Retinal pigment epithelial cell (primary cell): Measurements from ENCODE around the gene HMGB4.

ENCODE experiments used
- DNase-seq: peaks from one replicate; pipeline ENCODE4 v3.0.0-alpha.2; 2010; ENCODE audit warnings: low read depth
- H3K4me3 ChIP-seq: 2 replicates; pipeline ENCODE4 v1.5.1; 2011; ENCODE audit warnings: mild to moderate bottlenecking, low read length, control low read depth, moderate library complexity
- CTCF ChIP-seq: conservative IDR thresholded peaks from 2 replicates; pipeline ENCODE4 v1.5.1; 2011; ENCODE audit warnings: low read depth, low read length, control low read depth, inconsistent platforms

Gene HMGB4

GRCh38 chr1:33863779-33864178 is at the start of gene HMGB4:
TSS of gene HMGB4 (plus strand) at chr1:33864079. CDS start at chr1:33864192, 113 bp downstream.
- no peak for DNase-seq
- no peak within 1 kb of the TSS for H3K4me3 ChIP-seq
- TF ChIP-seq CTCF, result no peak

- TF ChIP-seq CTCF, result no peak
- no peak overlapping the region for H3K4me3 ChIP-seq
- DNase-seq, result no peak
Measured at GRCh38 chr1:33814166-33814565, 49.7 kb upstream of the HMGB4 start.

- no peak overlapping the region for H3K4me3 ChIP-seq
- TF ChIP-seq CTCF, result no peak
- no peak for DNase-seq
Measured at GRCh38 chr1:33815061-33815460, 48.8 kb upstream of the HMGB4 start.

- no peak overlapping the region for H3K4me3 ChIP-seq
- DNase-seq, result no peak
- TF ChIP-seq CTCF, result no peak
Measured at GRCh38 chr1:33818071-33818470, 45.8 kb upstream of the HMGB4 start.

- no peak overlapping the region for H3K4me3 ChIP-seq
- no peak for DNase-seq
- TF ChIP-seq CTCF, result no peak
Measured at GRCh38 chr1:33819290-33819912, 44.5 kb upstream of the HMGB4 start.

- no peak overlapping the region for H3K4me3 ChIP-seq
- no peak for DNase-seq
- no peak for TF ChIP-seq CTCF
Measured at GRCh38 chr1:33819913-33820311, 44.0 kb upstream of the HMGB4 start.

GRCh38 chr1:33820804-33821203 is 43.1 kb upstream of the HMGB4 start:
- no peak for DNase-seq
- no peak for TF ChIP-seq CTCF
- no peak overlapping the region for H3K4me3 ChIP-seq
